NCI-H1417 (cell line): ENCODE measurements around the gene JHY.

ENCODE experiments used
- DNase-seq, 3 experiments: peaks; one replicate each; lab custom pipeline; 2025; lab: John Stamatoyannopoulos, UW

JHY gene

DNA sequence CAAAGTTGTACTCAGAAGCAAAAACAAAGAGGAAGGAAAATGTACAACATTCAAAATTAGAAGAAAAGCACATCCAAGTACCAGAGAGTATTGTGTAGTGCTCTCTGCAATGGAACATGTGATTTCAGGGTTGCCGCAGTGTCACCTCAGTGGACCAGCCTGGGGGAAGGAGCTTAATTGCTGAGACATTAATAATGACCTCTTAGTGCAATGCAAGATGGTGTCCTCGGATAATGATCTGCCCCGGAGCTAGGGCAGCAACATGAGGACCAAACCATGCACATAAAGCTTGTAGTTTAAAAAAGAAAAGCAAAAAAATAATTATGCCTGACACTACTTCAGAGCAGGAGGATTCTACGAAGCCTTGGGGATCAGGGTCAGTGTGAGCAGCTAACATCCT, 11.3 kb upstream of the JHY start:
- DNase-seq, result peak in 2 of 3 experiments; percentile 34 to 77

DNA sequence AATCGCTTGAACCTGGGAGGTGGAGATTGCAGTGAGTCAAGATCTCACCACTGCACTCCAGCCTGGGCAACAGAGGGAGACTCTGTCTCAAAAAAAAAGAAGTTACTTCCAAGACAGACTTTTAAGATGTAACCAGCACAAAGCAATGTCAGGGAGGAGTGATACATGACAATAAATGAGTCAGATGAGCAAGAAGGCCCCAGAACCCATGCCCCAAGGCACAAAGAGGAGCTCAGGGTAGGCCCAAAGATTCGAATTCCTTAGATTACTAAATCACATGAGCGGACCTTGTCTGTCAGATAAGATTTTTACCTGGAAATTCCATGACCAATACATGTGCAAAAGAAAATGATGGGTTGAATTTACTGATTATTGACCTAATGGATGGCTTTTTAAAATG, 10.5 kb upstream of the JHY start:
- DNase-seq, result no peak

DNA sequence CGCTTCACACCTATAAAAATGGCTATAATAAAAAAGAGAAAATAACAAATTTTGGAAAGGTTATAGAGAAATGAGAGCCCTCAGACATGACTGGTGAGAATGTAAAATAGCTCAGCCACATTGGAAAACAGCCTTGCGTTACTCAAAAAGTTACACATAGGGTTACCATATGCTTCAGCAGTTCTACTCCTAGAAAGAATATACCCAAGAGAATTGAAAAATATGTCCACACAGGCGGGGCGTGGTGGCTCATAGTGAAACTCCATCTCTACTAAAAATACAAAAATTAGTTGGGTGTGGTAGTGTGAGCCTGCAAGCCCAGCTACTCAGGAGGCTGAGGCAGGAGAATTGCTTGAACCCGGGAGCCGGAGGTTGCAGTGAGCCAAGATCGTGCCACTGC, 7.6 kb upstream of the JHY start:
- no peak for DNase-seq

DNA sequence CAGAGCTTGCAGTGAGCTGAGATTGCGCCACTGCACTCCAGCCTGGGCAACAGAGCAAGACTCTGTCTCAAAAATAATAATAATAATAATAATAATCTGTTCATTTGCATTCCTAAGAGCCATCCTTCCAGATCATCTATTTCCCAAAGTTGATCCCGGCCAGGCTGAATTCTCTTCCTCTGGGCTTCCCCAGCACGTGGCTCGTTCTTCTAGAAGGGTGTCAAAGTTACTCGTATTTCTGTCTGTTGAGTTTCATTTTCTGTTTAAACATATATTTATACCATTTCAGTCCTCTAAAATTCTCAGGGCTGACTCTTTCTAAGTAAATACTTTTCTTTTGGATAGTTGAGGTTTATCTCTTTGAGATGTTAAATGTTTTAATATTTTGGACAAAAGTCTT, 4.8 kb upstream of the JHY start:
- DNase-seq, result no peak

GRCh38 chr11:122879785-122880184, 2.8 kb upstream of the JHY start:
- DNase-seq, result peak; percentile 4 to 83 (median 51)

DNA sequence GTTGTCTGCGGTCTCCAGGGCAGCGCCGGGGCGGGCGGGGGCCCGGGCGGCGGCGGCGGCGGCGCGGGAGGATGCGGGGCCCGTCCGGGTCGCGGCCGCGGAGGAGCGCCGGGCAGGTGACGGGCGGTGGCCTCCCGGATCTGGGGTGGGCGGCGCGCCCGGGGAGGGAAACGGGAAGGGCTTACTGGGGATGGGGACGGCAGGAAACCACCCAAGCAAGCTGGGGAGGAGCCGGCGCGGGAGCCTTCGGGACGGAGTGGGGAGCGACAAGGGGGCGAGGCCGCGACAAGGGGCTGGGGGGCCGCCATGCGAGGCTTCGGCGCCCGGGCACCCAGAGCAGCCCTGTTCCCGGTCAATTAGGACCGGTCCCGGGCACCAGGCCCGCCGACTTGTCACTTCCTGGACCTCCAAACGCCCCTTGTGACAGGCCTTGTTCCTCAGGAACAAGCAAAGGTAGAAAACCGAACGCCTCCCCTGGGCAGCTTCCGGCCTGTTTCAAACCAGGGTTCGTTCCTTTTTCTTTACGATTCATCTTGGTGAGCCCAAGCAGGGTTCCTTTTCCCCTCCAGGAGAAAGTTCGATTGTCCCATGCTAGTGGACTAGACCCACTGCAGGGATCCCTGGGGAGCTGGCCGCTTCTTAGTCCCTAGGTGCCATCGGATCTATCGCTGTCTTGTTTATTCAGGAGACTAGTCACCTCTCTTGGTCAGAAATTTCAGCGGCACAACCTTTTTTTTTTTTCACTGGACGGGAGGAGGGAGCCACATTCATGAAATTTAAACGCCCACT, 492 bp downstream of the JHY start:
- peak; percentile 26 to 85 (median 81) for DNase-seq

- no peak for DNase-seq
Observed at GRCh38 chr11:122883646-122883979, 1.1 kb downstream of the JHY start.

- DNase-seq, result no peak
Observed at GRCh38 chr11:122888162-122888561, 5.6 kb downstream of the JHY start.

DNA sequence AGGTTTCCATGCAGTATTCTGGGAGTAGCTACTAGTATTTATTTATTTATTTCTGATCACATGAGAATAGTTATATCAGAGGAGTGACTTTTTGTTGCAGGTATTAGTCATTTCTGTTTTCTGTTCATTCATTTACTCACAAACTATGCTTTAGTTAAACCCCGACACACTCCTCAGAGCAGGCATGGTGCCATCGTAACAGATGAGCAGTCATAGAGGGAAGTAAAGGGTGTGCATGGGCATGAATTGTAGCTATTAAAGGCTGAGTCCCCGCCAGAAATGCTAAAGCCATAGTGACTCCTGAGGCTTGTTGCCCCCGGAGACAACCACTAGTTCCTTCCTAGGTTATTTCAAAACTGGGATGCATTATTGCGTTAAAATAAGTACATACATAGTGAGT, 10.6 kb downstream of the JHY start:
- DNase-seq, result no peak

DNA sequence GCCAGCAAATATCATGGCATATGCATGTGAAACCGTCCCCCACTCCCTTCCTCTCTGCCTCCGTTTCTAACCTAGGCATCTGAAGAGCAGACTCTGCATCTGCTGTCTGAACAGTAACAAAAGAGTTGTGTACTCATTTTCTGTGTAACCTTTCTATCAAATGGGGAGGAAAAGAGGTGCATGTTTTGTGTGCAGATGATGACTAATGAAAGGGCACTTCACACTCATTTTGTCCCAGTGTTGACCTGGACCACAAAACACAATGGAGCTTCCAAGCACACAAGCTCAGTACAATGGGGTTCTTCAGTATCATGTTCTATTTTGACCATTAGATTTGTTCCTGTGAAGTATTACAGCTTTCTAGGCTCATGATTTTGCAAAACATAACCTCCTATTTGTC, 13.0 kb downstream of the JHY start:
- DNase-seq, result peak; percentile 56 to 95 (median 58)

GRCh38 chr11:122897606-122898210, 15.1 kb downstream of the JHY start:
- DNase-seq, result no peak

DNA sequence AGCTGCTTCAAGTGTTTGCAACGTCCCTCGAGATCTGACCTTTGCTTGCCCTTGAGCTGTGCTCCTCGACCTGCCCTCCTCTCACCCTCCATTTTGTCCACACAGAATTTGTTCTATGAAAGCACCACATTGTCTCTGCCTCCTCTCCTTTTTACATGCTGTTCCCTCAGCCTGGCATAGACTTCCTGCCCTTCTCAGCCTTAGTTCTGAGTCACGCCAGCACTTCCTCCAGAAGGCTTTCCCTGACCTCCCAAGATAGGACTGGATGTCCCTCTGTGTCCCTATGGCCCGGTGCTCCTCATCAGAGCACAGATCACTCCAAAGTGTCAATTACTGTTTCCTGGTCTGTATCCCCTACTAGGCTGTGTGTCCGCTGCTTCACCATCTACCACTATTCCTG, 16.2 kb downstream of the JHY start:
- no peak for DNase-seq

GRCh38 chr11:122900587-122901202, 18.1 kb downstream of the JHY start:
- peak; percentile 56 to 94 (median 64) for DNase-seq

DNA sequence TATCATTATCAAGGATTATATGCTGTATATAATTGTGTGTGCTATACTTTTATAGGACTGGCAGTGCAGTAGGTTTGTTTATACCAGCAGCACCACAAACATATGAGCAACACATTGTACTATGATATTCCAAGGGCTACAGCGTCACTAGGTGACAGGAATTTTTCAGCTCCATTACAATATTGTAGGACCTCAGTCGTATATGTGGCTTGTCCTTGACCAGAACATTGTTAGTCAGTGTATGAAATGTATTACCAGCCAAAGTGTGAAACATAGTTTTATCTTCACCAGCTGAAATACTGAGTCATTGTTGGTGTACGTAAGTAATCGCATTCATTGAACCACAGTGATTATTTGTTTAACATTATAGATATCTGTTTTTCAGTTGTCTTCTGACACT, 20.4 kb downstream of the JHY start:
- DNase-seq, result no peak

GRCh38 chr11:122910775-122911174, 28.2 kb downstream of the JHY start:
- peak in 1 of 3 experiments; percentile 60 for DNase-seq

- DNase-seq, result no peak
Observed at GRCh38 chr11:122917311-122917710, 34.8 kb downstream of the JHY start.

DNA sequence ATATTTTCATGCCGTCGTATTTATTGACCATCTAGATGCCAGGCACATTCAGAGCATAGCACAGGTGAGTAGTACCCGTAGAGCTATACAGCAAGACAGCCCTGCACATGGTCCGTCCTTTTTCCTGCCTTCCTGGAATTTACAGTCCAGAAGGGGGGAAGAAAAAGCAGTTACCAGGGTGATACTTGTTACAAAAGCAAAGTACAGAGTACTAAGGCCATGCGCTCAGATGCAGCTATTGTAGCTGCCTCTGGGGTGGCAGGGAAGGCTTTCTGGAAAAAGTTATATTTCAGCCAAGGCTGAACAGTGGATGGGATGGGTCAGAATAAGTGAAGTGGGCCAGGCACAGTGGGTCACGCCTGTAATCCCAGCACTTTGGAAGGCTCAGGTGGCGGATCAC, 36.2 kb downstream of the JHY start:
- no peak for DNase-seq

DNA sequence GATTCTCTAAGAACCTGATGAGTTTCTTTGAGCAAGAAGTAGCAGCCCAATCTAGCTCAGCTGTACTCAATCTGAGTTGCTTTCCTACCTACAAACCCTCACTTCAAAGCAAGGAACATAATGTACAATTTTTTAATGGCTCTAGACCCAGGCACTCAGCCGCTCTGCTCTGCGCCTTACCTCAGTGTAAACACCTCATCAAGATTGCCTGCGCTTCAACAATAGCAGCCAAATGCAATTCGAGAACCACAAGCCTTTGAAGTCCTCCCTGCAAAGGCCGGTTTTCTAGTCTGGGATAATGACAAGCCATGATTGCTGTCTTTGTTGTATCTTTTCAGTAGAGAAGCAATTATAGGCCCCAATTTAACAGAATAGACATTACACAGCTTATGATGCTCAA, 38.0 kb downstream of the JHY start:
- peak; percentile 69 to 94 (median 83) for DNase-seq

- DNase-seq, result no peak
Observed at GRCh38 chr11:122922893-122923292, 40.3 kb downstream of the JHY start.

GRCh38 chr11:122923302-122923701, 40.7 kb downstream of the JHY start:
- DNase-seq, result no peak

- no peak for DNase-seq
Observed at GRCh38 chr11:122931510-122931909, 49.0 kb downstream of the JHY start.

DNA sequence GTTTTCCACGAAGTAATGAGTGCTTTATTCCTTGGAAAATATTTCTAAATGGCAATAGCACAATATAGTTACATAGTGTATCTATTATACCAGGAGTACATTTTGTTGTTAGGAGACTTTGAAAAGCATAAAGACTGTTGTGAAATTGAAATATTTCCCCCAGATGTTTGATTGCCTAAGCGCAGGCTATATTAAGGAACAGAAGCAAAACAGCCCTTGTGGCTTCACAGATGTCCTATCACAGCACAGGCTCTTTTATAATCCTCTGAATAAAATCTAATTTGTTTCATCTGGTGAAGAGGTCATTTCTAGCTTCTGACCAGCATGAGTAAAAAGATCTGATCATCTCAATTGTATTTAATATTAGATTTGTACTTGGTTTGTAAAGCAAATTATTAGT, 50.9 kb downstream of the JHY start:
- no peak for DNase-seq

DNA sequence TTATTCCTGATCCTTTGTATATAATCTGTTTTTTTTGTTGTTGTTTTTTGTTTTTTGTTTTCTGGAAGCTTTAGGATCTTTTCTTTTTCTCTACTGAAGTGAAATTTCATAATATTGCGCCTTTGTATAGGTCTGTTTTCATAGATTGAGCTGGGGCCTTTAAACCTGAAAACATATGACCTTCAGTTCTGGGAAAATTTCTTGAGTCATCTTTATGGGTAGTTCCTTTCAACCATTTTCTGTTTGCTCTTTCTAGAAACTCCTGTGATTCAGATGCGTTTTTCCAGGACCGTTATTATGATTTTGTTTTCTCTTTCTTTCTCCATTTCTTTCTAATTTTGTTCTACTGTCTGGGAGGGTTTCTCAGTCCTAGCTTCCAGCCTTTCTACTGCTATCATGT, 55.4 kb downstream of the JHY start:
- no peak for DNase-seq

- no peak for DNase-seq
Observed at GRCh38 chr11:122938557-122938956, 56.0 kb downstream of the JHY start.
